Head of caudate nucleus (tissue), 42 donors: ENCODE measurements around the gene CNDP2.
"Not testable (repeated sequence)": the region's sequence is repeated elsewhere in the genome, so short reads cannot be mapped to it uniquely, and the experiment has no call there.

Experiments used
- DNase-seq, 42 donors: peaks; one replicate each; pipeline versions ENCODE4 v3.0.0 to v3.0.0-alpha.2; 2020 to 2021; ENCODE audit warnings: mixed read lengths in 7 of 42
- intact Hi-C: fragments of 100-400 bp; cut with DNase I; formaldehyde crosslinking; loops from one replicate; pipeline ENCODE4 v1.15.0; 2022

The CNDP2 gene

DNA sequence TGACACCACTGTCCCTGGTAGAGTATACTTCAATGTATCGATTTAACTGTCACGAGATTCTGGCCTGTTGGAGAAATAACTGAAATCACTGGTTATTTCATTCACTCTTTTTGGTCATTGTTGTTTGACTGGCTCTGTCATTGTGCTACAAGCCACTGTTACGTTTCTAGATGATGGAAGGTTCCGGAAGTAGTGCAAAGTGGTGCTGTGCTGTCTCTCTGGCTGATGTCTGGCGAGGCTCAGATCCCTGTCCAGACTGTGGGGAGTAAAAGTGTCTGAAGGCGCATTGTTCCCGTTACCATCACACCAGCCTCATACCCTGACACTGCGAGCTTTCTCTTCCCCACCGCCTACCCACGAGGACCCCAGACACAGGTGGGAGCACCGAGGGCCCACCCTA lies 49.8 kb downstream of the CNDP2 start:
- DNase-seq = peak in 4 of 42 donors; percentile 20 to 69 (median 29)
- intact Hi-C loops = loop anchor here (5.0 kb wide), 1 partner anchor 49 kb away; the partner anchor contains the start of gene CNDP2

DNA sequence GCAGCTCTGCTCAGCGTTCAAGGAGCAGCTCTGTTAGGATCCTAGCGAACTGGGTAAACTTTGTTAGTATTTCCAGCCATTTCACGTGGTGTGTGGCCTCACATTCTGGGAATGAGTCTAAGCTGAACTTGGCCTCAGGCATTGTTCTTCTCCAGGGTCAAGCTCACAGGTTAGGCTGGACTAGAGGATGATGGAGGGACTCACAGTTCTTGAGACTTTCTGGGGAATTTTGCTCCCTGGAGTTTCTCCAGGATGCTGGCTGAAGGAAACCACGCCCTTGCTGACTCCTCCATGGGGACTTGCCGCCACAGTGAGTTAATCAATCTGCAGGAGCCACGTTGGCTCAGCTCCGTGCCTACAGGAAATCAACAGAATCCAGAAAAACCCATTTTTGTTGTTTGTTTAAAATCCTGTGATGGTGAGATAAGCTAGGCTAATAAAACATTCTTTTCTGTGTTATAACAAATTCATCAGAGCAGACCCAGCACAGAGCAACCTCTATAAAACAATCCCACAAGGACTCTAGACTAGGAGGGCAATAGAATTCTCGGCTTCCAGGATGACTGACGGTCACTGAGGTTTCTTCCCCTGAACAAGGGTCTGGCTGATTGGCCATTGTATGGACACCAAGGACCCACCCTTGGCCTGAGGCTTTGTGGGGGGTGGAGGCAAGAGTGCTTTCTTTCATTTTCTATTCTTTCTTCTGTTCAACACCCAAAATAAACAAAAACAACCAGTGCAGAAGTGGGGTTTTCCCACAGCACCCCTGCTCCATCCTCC lies 50.8 kb downstream of the CNDP2 start:
- peak in 3 of 42 donors; percentile 16 to 35 (median 19) for DNase-seq
- intact Hi-C loops = loop anchor here (5.0 kb wide), 1 partner anchor 50 kb away; the partner anchor contains the start of gene CNDP2

DNA sequence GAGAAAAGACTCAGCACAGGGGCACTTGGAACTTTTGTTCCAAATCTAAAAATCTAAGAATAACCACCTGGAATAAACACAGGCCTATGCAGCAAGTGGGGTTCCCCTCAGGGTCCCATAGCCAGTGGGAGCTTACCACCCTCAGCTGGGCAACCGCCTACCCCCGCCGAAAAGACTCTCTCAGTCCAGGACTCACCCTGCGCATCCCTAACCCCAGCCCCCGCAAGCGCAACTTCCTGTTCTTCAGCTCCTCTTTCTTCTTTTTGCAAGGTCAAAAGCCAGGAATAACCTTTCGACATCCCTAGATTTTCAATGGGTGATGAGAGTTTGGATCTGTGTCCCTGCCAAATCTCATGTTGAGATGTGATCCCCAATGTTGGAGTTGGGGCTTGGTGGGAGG lies 51.7 kb downstream of the CNDP2 start:
- peak in 3 of 42 donors; percentile 18 to 31 (median 28) for DNase-seq
- intact Hi-C loops = loop anchor here (5.0 kb wide), 1 partner anchor 51 kb away; the partner anchor contains the start of gene CNDP2

DNA sequence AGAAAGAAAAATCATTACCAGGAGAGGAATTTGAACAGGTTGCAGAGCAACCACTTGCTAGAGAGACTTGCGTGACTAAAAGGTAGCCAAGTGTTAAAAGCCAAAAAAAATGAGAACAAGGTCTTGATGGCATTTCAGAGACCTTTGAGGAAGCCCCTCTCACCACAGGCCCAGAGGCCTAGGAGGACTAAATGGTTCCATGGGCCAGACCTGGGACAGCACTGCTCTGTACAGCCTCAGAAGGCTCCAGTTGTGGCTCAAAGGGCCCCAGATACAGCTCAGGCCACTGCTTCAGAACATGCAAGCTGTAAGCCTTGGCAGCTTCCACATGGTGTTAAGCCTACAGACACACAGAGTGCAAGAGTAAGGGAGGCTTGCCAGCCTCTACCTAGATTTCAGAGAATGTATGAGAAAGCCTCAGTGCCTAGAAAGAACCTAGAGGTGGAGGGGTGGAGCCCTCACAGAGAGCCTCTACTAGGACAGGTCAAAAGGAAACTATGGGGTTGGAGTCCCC lies 53.5 kb downstream of the CNDP2 start:
- peak in 3 of 42 donors; percentile 14 to 26 (median 15) for DNase-seq
- intact Hi-C loops = loop anchor here (5.0 kb wide), 2 partner anchors 52 to 197 kb away; partner anchors contain the start of gene CNDP2

DNA sequence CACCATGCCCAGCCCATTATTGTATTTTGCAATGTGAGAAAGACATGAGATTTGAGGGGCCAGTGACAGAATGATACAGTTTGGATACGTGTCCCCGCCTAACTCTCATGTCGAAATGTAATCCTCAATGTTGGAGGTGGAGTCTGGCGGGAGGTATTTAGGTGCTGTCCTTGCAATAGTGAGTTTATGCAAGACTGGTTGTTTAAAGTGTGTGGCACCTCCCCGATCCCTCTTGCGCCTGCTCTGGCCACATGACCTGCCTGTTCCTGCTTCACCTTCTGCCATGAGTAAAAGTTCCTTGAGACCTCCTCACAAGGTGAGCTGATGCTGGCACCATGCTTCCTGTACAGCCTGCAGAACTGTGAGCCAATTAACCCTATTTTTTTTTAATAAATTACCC lies 54.7 kb downstream of the CNDP2 start:
- intact Hi-C loops = loop anchor here (5.0 kb wide), 1 partner anchor 199 kb away; no protein-coding TSS in a partner anchor

DNA sequence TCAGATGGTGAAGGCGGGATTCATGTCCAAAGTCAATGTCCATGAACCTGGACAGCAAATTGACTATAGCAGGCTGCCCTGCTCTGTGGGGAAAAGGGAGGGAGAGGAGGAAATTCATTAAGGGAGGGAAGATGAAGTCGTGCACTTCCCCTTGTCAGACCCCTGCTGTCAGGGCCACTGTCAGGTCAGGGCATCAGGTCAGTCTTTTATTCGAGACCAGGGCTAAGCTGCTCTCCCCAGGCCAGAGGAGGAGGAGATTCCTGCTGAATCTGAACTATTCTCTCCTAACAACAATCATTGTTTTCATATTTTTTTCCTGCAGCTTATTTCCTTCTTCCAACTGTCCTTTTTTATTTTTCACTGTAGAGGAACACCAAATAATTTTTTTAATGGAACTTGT lies 55.3 kb downstream of the CNDP2 start:
- DNase-seq = peak in 3 of 42 donors; percentile 7 to 27 (median 27)
- intact Hi-C loops = loop anchor here (5.0 kb wide), 1 partner anchor 199 kb away; no protein-coding TSS in a partner anchor

More for the DNA sequence above, 54.7 kb downstream of the CNDP2 start:
- peak in 2 of 42 donors; percentile 17 to 22 for DNase-seq

DNA sequence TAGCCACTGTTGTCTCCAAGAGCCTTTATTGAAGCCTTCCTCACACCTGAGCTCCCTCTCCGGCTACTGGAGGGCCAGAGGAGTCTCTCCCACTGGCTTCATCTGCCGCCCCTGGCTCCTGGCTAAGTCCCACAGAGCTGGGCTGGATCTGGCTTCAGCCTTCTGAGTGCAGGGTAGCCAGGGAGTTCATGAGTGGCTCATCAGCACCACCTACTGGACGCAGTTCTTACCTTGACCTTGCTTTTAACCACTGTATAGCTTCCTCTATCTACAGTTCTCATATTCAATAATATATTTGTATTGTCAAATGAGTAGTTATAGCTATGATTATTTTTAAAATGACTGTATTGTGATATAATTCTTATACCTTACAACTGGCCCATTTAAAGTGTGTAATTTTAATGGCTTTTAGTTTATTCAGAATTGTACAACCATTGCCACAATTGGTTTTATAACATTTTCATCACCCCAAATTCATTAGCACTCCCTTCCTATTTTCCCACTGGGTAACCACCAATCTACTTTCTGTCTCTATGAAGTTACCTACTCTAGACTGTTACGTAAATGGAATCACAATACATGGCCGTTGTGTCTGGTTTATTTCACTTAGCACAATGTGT lies 55.9 kb downstream of the CNDP2 start:
- peak; percentile 65 to 97 (median 89) for DNase-seq
- intact Hi-C loops = loop anchor here (5.0 kb wide), 1 partner anchor 200 kb away; no protein-coding TSS in a partner anchor

DNA sequence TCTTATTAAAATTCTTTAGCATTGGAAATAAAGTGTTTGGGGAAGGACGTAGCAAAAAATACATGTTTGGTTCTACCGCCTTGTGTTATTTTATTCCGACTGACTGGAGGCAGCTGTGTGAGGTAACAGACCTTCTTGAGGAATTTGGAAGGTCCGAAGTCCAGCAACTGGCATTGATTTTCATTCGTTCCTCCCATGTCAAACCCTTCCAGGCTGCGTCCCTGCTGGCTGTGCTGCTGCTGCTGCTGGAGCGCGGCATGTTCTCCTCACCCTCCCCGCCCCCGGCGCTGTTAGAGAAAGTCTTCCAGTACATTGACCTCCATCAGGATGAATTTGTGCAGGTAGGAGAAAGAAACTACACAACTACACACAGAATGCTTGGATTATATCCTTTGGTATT lies 60.0 kb downstream of the CNDP2 start:
- DNase-seq = no peak
- intact Hi-C loops = no loop called here

DNA sequence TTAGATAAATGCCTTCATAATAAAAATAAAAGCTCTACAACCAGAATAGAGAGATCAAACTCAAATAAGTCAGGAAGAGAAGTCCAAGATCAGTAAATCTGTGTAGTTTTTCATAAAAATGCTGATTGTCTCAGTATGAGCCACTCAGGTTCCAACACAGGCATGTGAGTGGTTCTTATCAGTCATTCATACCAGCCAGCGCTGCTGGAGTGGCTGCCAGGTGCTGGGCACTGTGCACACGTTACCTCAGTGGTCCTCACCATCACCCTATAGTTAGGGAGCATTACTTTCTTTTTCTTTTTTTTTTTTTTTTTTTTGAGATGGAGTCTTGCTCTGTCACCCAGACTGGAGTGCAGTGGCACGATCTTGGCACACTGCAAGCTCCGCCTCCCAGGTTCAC lies 61.9 kb downstream of the CNDP2 start:
- intact Hi-C loops = no loop called here
- no peak for DNase-seq

DNA sequence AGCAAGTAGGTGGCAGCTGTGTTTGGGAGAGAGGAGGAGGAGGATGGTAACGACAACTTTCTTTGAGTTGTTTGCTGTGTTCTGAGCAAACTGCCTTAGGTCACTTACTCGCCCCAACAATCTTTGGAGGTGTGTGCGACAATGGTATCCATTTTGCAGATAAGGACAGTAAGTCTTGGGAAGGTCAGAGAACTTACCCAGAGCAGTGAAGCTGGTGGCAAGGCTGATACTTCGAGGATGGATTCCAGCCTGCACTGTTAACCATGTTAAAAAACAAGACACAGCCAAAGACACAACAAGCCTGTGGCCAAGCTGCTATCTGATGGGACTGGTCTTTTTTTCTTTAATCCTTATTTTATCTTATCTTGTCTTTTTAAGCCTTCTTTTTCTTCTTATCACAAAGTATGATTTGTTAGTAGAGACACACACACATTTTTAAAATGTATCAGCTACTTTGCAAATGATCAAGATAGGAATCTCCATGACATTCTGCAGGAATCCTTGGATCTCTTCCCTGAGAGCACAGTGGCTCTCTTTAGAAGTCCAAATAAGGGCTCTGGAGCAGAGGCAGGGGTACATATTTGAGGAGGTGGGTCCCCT lies 66.1 kb downstream of the CNDP2 start:
- DNase-seq = no peak
- intact Hi-C loops = no loop called here

DNA sequence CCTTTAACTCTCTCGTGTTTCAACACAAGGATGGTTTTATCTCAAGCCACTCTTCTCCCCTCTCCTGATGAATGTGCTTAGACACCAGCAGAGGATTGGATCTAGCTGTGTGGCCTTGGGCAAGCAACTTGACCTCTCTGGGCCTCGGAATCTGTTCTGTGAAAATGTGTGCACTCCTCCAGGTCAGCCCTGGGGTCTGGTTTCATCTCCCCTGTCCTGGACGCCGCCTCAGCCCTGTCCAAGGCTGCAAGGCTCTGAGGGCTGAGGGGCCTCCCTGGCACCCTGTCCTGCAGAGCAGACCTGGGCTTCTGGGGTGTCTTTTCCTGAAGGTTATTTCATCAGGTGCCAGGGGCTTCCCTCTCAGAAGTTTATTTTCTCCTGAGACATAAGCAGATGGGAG lies 66.6 kb downstream of the CNDP2 start:
- intact Hi-C loops = no loop called here
- DNase-seq = no peak

DNA sequence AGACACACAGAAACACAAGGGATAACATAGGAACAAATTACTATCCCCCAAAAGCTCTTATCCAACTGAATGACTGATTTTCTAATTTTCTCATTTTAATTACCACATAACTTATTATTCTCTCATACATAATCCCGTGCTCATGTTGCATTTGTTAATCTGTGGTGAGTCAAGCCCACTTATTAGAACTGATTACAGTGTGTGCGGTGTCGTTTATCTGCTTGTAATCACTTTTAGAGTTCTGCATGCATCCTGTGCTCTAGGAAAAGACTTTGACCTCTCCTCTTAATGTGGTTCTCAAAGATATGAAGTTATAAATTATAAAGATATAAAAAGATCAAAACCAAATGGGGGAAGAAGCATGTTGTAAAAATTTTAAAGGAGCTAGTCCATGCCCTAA lies 67.8 kb downstream of the CNDP2 start:
- DNase-seq = no peak
- intact Hi-C loops = no loop called here

DNA sequence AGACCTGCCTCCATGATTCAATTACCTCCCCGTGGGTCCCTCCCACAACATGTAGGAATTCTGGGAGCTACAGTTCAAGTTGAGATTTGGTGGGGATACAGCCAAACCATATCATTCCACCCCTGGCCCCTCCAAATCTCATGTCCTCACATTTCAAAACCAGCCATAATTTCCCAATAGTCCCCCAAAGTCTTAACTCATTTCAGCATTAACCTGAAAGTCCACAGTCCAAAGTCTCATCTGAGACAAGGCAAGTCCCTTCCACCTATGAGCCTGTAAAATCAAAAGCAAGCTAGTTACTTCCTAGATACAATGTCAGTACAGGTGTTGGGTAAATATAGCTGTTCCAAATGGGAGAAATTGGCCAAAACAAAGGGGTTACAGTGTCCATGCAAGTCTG lies 69.0 kb downstream of the CNDP2 start:
- DNase-seq, intact Hi-C loops: not testable (repeated sequence)

DNA sequence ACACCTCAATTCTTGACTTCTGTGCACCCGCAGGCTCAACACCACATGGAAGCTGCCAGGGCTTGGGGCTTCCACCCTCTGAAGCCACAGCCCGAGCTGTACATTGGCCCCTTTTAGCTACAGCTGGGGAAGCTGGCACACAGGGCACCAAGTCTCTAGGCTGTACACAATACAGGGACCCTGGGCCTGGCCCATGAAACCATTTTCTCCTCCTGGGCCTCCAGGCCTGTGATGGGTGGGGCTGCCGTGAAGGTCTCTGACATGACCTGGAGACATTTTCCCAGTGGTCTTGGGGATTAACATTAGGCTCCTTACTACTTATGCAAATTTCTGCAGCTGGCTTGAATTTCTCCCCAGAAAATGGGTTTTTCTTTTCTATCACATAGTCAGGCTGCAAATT lies 69.8 kb downstream of the CNDP2 start:
- DNase-seq, intact Hi-C loops: not testable (repeated sequence)

DNA sequence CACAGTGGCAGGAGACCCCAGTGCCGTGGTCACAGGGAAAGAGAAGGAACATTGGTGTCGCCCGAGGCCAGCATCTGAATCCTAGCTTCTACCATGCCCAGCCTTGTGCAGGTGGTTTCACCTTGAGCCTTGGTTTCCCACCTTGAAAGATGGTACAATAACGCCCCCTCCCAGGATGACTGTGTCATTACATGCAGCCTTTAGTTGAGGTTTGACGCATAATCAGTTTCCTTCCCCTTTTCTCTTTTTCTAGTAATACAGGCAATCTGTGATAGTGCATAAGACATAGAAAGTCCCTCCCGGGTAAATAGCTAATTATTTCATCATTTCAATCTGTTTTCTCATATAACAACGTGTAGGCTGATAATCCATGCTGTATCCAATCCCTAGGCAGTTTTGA lies 71.7 kb downstream of the CNDP2 start:
- no peak for DNase-seq
- intact Hi-C loops = no loop called here

DNA sequence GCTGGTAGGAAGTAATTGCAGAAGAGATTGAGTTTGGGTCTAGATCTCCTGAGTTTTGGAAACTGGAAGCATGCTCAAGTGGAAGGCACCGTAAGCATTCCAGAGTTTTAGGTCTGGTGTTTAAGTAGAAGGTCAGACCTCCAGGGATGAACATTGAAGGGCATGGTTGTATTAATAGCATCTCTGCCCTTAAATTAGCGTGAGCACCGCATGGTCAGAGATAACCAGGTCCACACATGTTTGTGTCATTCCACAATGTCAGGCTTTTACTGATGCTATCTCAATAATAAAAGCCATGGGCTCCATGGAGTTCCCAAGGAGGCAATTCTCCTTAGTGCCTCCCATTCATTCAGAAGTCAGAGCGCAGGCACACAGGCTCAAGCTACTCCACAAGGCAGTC lies 73.2 kb downstream of the CNDP2 start:
- intact Hi-C loops = no loop called here
- no peak for DNase-seq

DNA sequence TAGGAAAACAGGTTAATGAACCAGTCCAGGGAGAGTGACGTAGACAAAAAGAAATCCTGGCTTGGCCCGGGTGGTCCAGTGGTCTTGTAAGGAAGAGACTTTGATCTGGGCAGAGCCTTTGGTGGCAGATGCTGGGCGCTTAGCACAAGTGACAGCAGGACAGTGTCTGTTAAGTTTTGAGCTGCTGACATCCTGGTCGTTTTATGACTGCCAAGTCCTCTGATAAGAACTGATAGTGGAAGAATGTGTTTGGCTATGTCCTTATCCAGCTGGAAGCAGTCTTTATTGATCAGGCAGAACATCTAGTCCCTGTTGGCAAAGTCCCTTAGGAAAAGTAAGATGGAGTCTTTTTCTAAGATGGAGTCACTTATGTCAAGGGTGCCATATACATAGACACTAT lies 74.1 kb downstream of the CNDP2 start:
- intact Hi-C loops = no loop called here

DNA sequence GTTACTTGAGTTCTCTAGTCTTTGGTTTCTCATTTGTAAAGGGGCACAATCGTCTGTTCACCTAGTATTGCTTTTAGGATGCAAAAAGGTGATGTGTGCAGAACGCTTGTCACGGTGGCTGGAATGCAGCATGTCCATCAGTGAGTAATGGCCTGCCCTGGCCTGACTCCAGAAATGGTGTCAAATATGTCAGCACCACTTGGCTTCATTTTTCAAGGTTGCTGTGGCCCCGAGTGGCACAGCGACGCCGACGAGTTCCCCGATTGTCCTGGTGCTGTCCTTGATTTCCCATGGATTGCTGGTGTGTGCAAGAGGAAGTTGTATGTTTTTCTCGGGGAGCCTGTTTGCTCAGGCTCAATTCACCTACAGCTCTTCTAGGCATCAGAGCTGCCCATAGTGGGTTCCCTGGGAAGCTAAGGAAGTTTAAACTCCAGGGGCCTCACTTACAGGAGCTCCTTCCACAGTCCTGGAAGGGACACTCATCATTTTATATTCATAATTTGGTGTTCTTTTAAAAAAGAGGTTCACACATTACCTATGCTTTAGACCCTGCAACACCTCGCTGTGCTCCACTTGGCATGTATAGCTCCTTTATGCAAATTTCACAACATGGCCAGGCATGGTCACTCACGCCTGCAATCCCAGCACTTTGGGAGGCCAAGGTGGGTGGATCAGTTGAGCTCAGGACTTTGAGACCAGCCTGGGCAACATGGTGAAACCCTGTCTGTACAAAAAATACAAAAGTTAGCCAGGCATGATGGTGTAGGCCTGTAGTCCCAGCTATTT lies 75.9 kb downstream of the CNDP2 start:
- no peak for DNase-seq
- intact Hi-C loops = no loop called here

More for the DNA sequence above, 74.1 kb downstream of the CNDP2 start:
- no peak for DNase-seq

DNA sequence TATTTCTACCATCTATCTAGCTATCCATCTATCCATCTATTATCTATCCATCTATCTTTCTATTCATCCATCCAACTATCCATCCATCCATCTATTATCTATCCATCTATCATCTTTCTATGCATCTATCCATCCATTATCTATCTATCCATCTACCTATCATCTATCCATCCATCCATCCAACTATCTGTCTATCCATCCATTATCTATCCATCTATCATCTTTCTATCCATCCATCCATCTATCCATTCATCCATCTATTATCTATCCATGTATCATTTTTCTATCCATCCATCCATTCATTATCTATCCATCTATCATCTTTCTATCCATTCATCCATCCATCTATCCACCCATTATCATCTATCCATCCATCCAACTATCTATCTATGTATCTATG lies 76.9 kb downstream of the CNDP2 start:
- intact Hi-C loops = no loop called here
- no peak for DNase-seq
